Right ventricle myocardium superior (tissue), 1 donor: ENCODE measurements around the gene KCNAB2. TPM values are rescaled to one million over a fixed set of nuclear protein-coding genes. Genes with fewer than 3 reads are reported as not detected.
"Not testable (repeated sequence)": the region's sequence is repeated elsewhere in the genome, so short reads cannot be mapped to it uniquely, and the experiment has no call there.

Experiments
- ATAC-seq: fragments of 200-7000 bp; cut with Tn5 transposase; one replicate; pipeline ENCODE4 v1.9.1; 2020; ENCODE audit warnings: mild to moderate bottlenecking; ENCODE audit not compliant: poor library complexity
- DNase-seq: peaks from one replicate; pipeline ENCODE4 v3.0.0-alpha.2; 2020
- intact Hi-C: fragments of 100-400 bp; cut with DNase I; formaldehyde crosslinking; loops from one replicate; pipeline ENCODE4 v1.11.2; 2022
- total RNA-seq: library from RNA; stranded (reverse); fragmentation: NEBNext Ultra II Directional; extraction: Animal tissue kit (Norgen Biotek cat#: 25700); gene quantifications from one replicate; pipeline ENCODE4 v1.2.1, GENCODE V29; 2021
- donor health status: DM: no; HTN: yes; CAD: no; lungs with severe emphysema.

KCNAB2 gene
- total RNA-seq, 1 donor from 2014 or later: 21.2 TPM

GRCh38 chr1:6044481-6045109 lies 1.1 kb upstream of the KCNAB2 start:
- ATAC-seq (no peak), DNase-seq (no peak)
- intact Hi-C loops: no loop called here

- no peak for DNase-seq
- intact Hi-C loops: no loop called here
- no peak for ATAC-seq
These were observed 582 bp upstream of the KCNAB2 start for GRCh38 chr1:6045110-6045502.

GRCh38 chr1:6046279-6046678 lies 591 bp downstream of the KCNAB2 start:
- DNase-seq: no peak
- intact Hi-C loops: no loop called here
- ATAC-seq: no peak

GRCh38 chr1:6048179-6048867 lies 2.6 kb downstream of the KCNAB2 start:
- intact Hi-C loops: no loop called here
- DNase-seq (no peak), ATAC-seq (no peak)

DNA sequence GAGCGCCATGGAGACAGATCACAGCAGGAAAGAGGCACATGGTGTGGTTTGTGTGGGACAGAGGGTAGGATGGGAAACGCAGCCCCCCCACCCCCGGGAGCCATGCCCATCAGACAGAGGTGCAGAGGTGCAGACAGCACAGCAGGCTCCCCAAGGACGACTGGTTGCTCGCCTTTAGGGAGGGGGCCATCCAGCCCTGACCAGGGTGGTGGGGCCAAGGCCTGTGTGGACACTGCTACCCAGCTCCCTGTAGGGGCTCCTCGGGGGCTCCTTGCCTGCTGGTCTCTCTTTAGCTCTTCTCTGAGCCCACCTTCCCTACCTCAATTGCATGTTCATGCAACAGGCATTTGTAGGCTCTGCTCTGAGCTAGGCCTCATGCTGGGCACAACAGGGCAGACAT lies 3.7 kb downstream of the KCNAB2 start:
- no peak for ATAC-seq
- no peak for DNase-seq
- intact Hi-C loops: no loop called here

GRCh38 chr1:6051423-6051822 lies 5.7 kb downstream of the KCNAB2 start:
- intact Hi-C loops: loop anchor here (5.0 to 10.0 kb wide), 2 partner anchors 123 to 196 kb away; no protein-coding TSS in a partner anchor
- DNase-seq: no peak
- ATAC-seq: no peak

DNA sequence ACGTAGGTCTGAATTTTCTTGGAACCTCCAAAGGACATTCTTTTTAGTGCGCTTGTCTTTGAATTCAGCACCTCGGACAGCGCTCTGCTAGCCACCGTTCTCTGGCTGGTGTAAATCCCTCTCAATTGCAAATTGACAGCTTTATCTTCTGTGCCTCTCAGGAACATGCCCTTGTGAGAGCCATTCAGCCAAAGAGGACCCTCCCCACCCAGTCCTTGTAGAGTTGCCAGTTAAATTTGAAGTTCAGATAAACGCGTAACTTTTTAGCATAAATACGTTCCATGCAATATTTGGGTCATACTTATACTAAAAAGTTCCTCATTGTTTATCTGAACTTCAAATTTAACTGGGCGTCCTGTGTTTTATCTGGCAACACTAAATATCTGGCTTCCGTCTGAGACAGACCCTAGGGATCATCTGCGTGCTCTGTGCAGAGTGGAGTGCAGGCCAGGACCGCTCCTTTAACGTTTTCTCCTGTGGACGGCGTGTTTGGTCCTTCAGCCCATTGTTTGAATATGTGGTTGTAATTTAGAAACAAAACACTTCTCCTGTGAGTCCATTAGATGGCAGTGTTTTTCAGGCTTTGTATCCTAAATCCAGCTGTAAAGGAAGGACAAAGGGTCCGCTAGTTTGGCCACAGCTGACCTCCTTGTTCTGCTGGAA lies 7.0 kb downstream of the KCNAB2 start:
- DNase-seq (peak; percentile 63), ATAC-seq (peak; percentile 69)
- intact Hi-C loops: loop anchor here (5.0 to 10.0 kb wide), 2 partner anchors 122 to 195 kb away; no protein-coding TSS in a partner anchor

GRCh38 chr1:6053206-6053546 lies 7.5 kb downstream of the KCNAB2 start:
- intact Hi-C loops: loop anchor here (5.0 to 10.0 kb wide), 2 partner anchors 122 to 194 kb away; no protein-coding TSS in a partner anchor
- ATAC-seq: no peak
- DNase-seq: no peak

DNA sequence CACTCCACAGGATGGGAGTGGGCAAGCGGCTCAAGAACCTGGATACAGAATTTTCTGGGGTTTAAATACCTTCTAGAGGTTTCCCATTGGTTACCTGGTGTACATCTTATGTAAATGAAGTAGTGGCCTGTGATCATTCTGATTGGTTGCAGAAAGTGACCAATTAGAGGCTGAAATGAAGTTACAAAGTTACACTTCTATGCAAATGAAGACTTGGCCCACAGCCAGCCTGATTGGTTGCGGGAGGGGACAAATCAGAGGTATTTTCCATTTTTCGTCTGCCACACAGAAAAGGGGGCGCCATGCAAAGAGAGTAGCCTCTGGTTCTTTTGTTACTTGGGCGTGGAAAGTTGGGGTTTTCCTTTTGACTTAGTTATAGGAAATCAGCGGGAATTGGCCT lies 8.9 kb downstream of the KCNAB2 start:
- intact Hi-C loops: loop anchor here (5.0 to 10.0 kb wide), 2 partner anchors 120 to 193 kb away; no protein-coding TSS in a partner anchor
- no peak for ATAC-seq
- no peak for DNase-seq

DNA sequence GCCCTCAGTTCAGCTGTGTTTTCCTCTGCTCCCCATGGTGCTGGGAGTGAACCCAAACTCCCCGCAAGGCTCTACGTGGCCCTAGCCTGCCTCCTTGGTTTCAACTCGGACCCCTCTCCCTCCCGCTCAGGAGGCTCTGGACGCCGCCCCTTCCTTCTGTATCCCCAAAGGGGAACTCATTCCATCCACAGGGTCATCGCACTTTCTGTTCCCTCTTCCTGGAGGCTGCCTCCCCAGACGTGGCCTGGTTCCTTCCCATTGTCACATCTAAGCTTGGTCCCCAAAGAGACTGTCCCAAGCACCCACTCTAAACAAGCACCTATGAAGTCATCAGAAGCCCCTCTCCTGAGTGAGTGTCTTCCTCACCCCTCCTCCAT lies 10.9 kb downstream of the KCNAB2 start:
- intact Hi-C loops: loop anchor here (10.0 kb wide), 1 partner anchor 118 kb away; no protein-coding TSS in a partner anchor
- DNase-seq (no peak), ATAC-seq (peak; percentile 40)

- ATAC-seq: no peak
- no peak for DNase-seq
- intact Hi-C loops: loop anchor here (10.0 kb wide), 1 partner anchor 117 kb away; no protein-coding TSS in a partner anchor
These were observed 11.6 kb downstream of the KCNAB2 start for GRCh38 chr1:6057170-6057845.

- DNase-seq (no peak), ATAC-seq (no peak)
- intact Hi-C loops: loop anchor here (10.0 kb wide), 1 partner anchor 115 kb away; no protein-coding TSS in a partner anchor
These were observed 14.2 kb downstream of the KCNAB2 start for GRCh38 chr1:6059866-6060265.

- ATAC-seq (no peak), DNase-seq (no peak)
- intact Hi-C loops: no loop called here
These were observed 17.0 kb downstream of the KCNAB2 start for GRCh38 chr1:6062670-6063069.

GRCh38 chr1:6063532-6064053 lies 17.9 kb downstream of the KCNAB2 start:
- ATAC-seq, DNase-seq, intact Hi-C loops: not testable (repeated sequence)

GRCh38 chr1:6065093-6065858 lies 19.6 kb downstream of the KCNAB2 start:
- DNase-seq (peak; percentile 75), ATAC-seq (peak; percentile 66)
- intact Hi-C loops: no loop called here

DNA sequence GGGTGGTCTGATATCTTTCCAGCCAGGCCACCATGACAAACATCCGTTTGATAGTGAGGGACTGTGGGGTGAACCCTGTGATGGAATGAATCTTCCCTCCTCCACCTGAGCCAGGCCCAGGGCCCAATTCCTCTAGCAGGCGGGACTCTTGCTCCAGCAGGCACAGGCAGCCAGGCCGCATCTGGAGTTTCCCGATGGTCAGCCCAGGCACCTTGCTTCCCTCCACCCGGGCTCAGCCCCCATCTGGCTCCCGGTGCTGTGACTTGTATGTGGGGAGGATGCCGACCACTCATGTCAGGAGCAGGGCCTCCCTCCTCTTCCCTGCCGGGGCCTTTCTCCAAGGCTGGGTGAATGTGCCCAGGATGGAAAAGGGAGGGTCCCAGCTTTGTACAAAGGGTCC lies 21.0 kb downstream of the KCNAB2 start:
- no peak for DNase-seq
- no peak for ATAC-seq
- intact Hi-C loops: no loop called here

- ATAC-seq (no peak), DNase-seq (no peak)
- intact Hi-C loops: no loop called here
These were observed 22.4 kb downstream of the KCNAB2 start for GRCh38 chr1:6068073-6068472.

- DNase-seq (no peak), ATAC-seq (no peak)
- intact Hi-C loops: no loop called here
These were observed 23.2 kb downstream of the KCNAB2 start for GRCh38 chr1:6068932-6069331.
